ENCODE measurements around the gene NNMT. TPM values are rescaled to one million over a fixed set of nuclear protein-coding genes. Genes with fewer than 3 reads are reported as not detected.

Gene NNMT
- polyA plus RNA-seq, 1 donor (not counting 4 experiments of a cell fraction or from before 2014, with no cell fraction given), result 0.13 TPM

DNA sequence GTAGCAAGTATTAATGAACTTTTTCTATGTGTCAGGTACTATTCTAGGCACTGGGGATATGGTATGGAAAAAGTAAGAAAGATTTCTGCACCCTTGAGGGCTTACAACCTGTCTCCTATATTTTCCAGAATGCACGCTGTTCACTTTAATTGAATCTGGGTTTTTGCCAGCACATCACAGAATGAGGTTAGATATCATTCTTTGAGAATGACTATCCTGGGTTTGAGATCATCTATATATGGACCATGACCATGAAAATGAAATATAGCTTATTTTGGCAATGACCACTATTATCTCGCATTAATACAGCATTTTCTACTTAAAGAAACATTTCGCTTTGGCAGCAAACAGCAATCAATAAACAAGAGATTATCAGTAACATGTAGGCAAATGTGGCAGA is 57.2 kb downstream of the NNMT start:
- TF ChIP-seq, protein P1, sequence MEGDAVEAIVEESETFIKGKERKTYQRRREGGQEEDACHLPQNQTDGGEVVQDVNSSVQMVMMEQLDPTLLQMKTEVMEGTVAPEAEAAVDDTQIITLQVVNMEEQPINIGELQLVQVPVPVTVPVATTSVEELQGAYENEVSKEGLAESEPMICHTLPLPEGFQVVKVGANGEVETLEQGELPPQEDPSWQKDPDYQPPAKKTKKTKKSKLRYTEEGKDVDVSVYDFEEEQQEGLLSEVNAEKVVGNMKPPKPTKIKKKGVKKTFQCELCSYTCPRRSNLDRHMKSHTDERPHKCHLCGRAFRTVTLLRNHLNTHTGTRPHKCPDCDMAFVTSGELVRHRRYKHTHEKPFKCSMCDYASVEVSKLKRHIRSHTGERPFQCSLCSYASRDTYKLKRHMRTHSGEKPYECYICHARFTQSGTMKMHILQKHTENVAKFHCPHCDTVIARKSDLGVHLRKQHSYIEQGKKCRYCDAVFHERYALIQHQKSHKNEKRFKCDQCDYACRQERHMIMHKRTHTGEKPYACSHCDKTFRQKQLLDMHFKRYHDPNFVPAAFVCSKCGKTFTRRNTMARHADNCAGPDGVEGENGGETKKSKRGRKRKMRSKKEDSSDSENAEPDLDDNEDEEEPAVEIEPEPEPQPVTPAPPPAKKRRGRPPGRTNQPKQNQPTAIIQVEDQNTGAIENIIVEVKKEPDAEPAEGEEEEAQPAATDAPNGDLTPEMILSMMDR (optimal IDR thresholded peaks at IDR 0.05 in 1 of 3, IDR thresholded peaks at IDR 0.05 in 1 of 3, conservative IDR thresholded peaks at IDR 0.05 in 1 of 3; ENCODE audit: extremely low read depth in 1 of 3, insufficient read depth in 2 of 3, low read length in 3 of 3), result no peak
- no peak for TF ChIP-seq EZH2 (IDR thresholded peaks at IDR 0.05; ENCODE audit: low read length)
- Histone ChIP-seq H2AFZ (ENCODE audit: control insufficient read depth, low read length) (no peak overlapping the region), H3K9me3 (ENCODE audit: control insufficient read depth, low read depth, low read length) (no peaks in the 10 kb centered on the region), H3K4me1 (ENCODE audit: control insufficient read depth, extremely low read depth, insufficient read depth, low read length) (peaks cover 20% of the 10 kb centered on the region), H3K4me3 (ENCODE audit: control insufficient read depth in 2 of 3, extremely low read depth in 1 of 3, insufficient read depth in 2 of 3, low read depth in 1 of 3, low read length in 3 of 3) (no peak overlapping the region), H3K79me2 (ENCODE audit: control insufficient read depth, insufficient read depth, low read length) (no peaks in the 10 kb centered on the region), H4K20me1 (ENCODE audit: control insufficient read depth, extremely low read depth, insufficient read depth, low read length) (no peaks in the 10 kb centered on the region), H3K27me3 (ENCODE audit: control insufficient read depth, extremely low read depth, insufficient read depth, low read length) (no peaks in the 10 kb centered on the region), H3K36me3 (ENCODE audit: control insufficient read depth in 2 of 2, extremely low read depth in 1 of 2, insufficient read depth in 2 of 2, low read length in 2 of 2) (no peaks in the 10 kb centered on the region), H3K9me1 (ENCODE audit: control insufficient read depth, extremely low read depth, insufficient read depth, low read length) (no peaks in the 10 kb centered on the region), H3K9ac (ENCODE audit: control insufficient read depth, extremely low read depth, insufficient read depth, low read length) (no peak overlapping the region), H3K27ac (ENCODE audit: control insufficient read depth, insufficient read depth, low read length) (no peak overlapping the region), H3K4me2 (ENCODE audit: control insufficient read depth, extremely low read depth, insufficient read depth, low read depth, low read length) (no peak overlapping the region)
- no peak for DNase-seq (ENCODE audit: low read depth, low spot score)
- dilution Hi-C loops (cut with MboI; ENCODE audit: extremely low pct_ligation_motif_present, low sequenced_read_pairs), result no loop called here
- FAIRE-seq, result no peak

DNA sequence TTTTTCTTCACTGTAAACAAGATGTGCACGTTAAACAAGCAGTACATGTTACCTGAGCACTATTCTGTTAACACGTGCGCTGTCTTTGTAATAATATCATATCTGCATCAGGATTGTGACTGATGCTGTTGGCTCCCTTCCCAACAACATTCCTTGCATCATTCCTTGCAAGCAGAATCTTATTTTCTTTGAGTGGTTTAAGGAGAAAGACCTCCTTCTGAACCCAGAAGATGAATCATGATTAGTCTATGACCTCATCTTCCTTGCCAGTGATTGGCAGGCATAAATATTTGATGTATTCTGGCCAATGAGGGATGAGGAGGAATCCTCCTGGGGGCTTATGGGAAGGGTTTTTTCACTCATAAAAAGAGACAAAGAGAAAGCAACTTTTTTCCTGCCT is 57.9 kb downstream of the NNMT start:
- TF ChIP-seq EZH2 (IDR thresholded peaks at IDR 0.05; ENCODE audit: low read length), result no peak
- TF ChIP-seq, protein P1 (optimal IDR thresholded peaks at IDR 0.05 in 1 of 3, IDR thresholded peaks at IDR 0.05 in 1 of 3, conservative IDR thresholded peaks at IDR 0.05 in 1 of 3; ENCODE audit: extremely low read depth in 1 of 3, insufficient read depth in 2 of 3, low read length in 3 of 3), result no peak
- no peaks in the 10 kb centered on the region for H3K9me1 ChIP-seq (ENCODE audit: control insufficient read depth, extremely low read depth, insufficient read depth, low read length)
- H4K20me1 ChIP-seq (ENCODE audit: control insufficient read depth, extremely low read depth, insufficient read depth, low read length), result no peaks in the 10 kb centered on the region
- H3K27me3 ChIP-seq (ENCODE audit: control insufficient read depth, extremely low read depth, insufficient read depth, low read length), result no peaks in the 10 kb centered on the region
- peak overlapping the region; percentile 48 for H3K4me2 ChIP-seq (ENCODE audit: control insufficient read depth, extremely low read depth, insufficient read depth, low read depth, low read length)
- H3K4me3 ChIP-seq (ENCODE audit: control insufficient read depth in 2 of 3, extremely low read depth in 1 of 3, insufficient read depth in 2 of 3, low read depth in 1 of 3, low read length in 3 of 3), result no peak overlapping the region
- H3K79me2 ChIP-seq (ENCODE audit: control insufficient read depth, insufficient read depth, low read length), result no peaks in the 10 kb centered on the region
- no peak overlapping the region for H3K9ac ChIP-seq (ENCODE audit: control insufficient read depth, extremely low read depth, insufficient read depth, low read length)
- H3K9me3 ChIP-seq (ENCODE audit: control insufficient read depth, low read depth, low read length), result no peaks in the 10 kb centered on the region
- H3K36me3 ChIP-seq (ENCODE audit: control insufficient read depth in 2 of 2, extremely low read depth in 1 of 2, insufficient read depth in 2 of 2, low read length in 2 of 2), result no peaks in the 10 kb centered on the region
- H3K27ac ChIP-seq (ENCODE audit: control insufficient read depth, insufficient read depth, low read length), result no peak overlapping the region
- H2AFZ ChIP-seq (ENCODE audit: control insufficient read depth, low read length), result no peak overlapping the region
- FAIRE-seq (peak; percentile 92), DNase-seq (ENCODE audit: low read depth, low spot score) (peak; percentile 95)
- H3K4me1 ChIP-seq (ENCODE audit: control insufficient read depth, extremely low read depth, insufficient read depth, low read length), result peaks cover 20% of the 10 kb centered on the region
- dilution Hi-C loops (cut with MboI; ENCODE audit: extremely low pct_ligation_motif_present, low sequenced_read_pairs), result no loop called here

Data from keratinocyte (primary cell).